Measurements from ENCODE around the gene FAM78A. TPM values are rescaled to one million over a fixed set of nuclear protein-coding genes. Genes with fewer than 3 reads are reported as not detected.

FAM78A gene
- total RNA-seq, 1 experiment from 2014 or later = 3.4 TPM

DNA sequence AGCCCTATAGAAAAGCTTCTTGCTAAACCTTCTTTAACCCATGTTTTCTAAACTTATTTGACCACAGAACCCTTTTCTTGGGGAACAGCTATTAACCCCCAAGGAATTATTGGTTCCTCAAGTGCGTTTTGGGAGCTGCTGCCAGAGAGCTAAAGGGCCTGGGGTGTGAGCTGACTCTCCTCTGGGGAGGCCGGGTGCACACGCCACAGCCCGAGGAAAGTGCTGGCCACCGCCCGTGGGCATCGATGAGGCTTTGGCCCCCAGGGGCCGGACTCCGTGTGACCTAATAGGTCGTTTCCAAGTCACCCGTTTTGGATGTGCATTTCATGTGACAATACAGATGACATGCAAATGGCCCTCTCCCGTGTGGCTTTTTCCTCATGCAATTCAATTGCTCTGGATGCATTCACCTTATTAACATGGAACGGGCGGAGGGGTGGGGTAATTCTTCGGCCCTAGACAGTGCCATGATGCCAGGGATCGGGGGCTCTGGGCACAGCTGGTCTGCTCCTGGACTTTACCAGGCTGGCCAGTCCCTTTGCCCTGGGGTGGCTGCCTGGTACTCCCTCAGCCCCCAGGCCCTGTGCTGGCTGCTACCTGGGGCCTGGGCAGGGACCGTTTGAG is 32.7 kb upstream of the FAM78A start:
- TF ChIP-seq ZNF274 (IDR thresholded peaks at IDR 0.05; ENCODE audit: low read depth, low read length) (no peak), POLR2AphosphoS5 (IDR thresholded peaks at IDR 0.05; ENCODE audit: low read depth, low read length) (no peak), EZH2 (IDR thresholded peaks at IDR 0.05) (no peak), SRF (IDR thresholded peaks at IDR 0.05; ENCODE audit: low read depth) (no peak), SIN3A (IDR thresholded peaks at IDR 0.05; ENCODE audit: low read depth) (no peak)
- TF ChIP-seq, protein P1, sequence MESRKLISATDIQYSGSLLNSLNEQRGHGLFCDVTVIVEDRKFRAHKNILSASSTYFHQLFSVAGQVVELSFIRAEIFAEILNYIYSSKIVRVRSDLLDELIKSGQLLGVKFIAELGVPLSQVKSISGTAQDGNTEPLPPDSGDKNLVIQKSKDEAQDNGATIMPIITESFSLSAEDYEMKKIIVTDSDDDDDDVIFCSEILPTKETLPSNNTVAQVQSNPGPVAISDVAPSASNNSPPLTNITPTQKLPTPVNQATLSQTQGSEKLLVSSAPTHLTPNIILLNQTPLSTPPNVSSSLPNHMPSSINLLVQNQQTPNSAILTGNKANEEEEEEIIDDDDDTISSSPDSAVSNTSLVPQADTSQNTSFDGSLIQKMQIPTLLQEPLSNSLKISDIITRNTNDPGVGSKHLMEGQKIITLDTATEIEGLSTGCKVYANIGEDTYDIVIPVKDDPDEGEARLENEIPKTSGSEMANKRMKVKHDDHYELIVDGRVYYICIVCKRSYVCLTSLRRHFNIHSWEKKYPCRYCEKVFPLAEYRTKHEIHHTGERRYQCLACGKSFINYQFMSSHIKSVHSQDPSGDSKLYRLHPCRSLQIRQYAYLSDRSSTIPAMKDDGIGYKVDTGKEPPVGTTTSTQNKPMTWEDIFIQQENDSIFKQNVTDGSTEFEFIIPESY (IDR thresholded peaks at IDR 0.05; ENCODE audit: extremely low read depth, insufficient replicate concordance, low read length) = no peak
- TF ChIP-seq, protein P2, sequence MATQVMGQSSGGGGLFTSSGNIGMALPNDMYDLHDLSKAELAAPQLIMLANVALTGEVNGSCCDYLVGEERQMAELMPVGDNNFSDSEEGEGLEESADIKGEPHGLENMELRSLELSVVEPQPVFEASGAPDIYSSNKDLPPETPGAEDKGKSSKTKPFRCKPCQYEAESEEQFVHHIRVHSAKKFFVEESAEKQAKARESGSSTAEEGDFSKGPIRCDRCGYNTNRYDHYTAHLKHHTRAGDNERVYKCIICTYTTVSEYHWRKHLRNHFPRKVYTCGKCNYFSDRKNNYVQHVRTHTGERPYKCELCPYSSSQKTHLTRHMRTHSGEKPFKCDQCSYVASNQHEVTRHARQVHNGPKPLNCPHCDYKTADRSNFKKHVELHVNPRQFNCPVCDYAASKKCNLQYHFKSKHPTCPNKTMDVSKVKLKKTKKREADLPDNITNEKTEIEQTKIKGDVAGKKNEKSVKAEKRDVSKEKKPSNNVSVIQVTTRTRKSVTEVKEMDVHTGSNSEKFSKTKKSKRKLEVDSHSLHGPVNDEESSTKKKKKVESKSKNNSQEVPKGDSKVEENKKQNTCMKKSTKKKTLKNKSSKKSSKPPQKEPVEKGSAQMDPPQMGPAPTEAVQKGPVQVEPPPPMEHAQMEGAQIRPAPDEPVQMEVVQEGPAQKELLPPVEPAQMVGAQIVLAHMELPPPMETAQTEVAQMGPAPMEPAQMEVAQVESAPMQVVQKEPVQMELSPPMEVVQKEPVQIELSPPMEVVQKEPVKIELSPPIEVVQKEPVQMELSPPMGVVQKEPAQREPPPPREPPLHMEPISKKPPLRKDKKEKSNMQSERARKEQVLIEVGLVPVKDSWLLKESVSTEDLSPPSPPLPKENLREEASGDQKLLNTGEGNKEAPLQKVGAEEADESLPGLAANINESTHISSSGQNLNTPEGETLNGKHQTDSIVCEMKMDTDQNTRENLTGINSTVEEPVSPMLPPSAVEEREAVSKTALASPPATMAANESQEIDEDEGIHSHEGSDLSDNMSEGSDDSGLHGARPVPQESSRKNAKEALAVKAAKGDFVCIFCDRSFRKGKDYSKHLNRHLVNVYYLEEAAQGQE (IDR thresholded peaks at IDR 0.05; ENCODE audit: low read depth) = no peak
- TF ChIP-seq, protein P3, sequence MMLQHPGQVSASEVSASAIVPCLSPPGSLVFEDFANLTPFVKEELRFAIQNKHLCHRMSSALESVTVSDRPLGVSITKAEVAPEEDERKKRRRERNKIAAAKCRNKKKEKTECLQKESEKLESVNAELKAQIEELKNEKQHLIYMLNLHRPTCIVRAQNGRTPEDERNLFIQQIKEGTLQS (IDR thresholded peaks at IDR 0.05) = no peak
- intact Hi-C loops (cut with micrococcal nuclease) = no loop called here
- CTCF ChIA-PET = interaction anchor here (1.0 kb wide), 1 partner anchor 27 kb away, joined by 4 read pairs; no protein-coding TSS in a partner anchor
- H3K9me2 ChIP-seq (ENCODE audit: insufficient read depth) = no peaks in the 10 kb centered on the region
- no peak overlapping the region for H3K4me2 ChIP-seq (ENCODE audit: low read length)
- H3K27me3 ChIP-seq (ENCODE audit: insufficient read depth, low read length) = no peaks in the 10 kb centered on the region
- DNase-seq (ENCODE audit: low read depth, low spot score) (no peak), ATAC-seq (no peak)
- RAD21 ChIA-PET (ENCODE audit: low non-redundant PET in 1 of 2, low total read pairs in 2 of 2, uncharacterized antibody in 2 of 2, unreplicated experiment in 2 of 2) = no interaction called here
- H3K27ac ChIP-seq (ENCODE audit: low read depth, low read length) = no peak overlapping the region
- H3K36me3 ChIP-seq (ENCODE audit: control insufficient read depth in 1 of 2, insufficient read depth in 2 of 2, low read length in 2 of 2) = no peaks in the 10 kb centered on the region
- no peaks in the 10 kb centered on the region for H3K79me2 ChIP-seq (ENCODE audit: insufficient read depth, low read length)
- no peaks in the 10 kb centered on the region for H4K20me1 ChIP-seq (ENCODE audit: insufficient read depth)
- H3K4me3 ChIP-seq (replicated peaks in 1 of 2; ENCODE audit: low read depth in 1 of 2, low read length in 2 of 2) = no peak overlapping the region
- POLR2A ChIA-PET = no interaction called here
- H3K9me3 ChIP-seq (ENCODE audit: control insufficient read depth in 1 of 2, insufficient read depth in 1 of 2, low read depth in 1 of 2, low read length in 2 of 2) = no peaks in the 10 kb centered on the region
- no TSS peak for BruUV-seq (replicated peaks)
- no peak overlapping the region for H3K9ac ChIP-seq (ENCODE audit: low read length)
- H2AFZ ChIP-seq (ENCODE audit: low read depth, low read length, poor library complexity, severe bottlenecking) = no peak overlapping the region
- no peaks in the 10 kb centered on the region for H3K4me1 ChIP-seq (ENCODE audit: control insufficient read depth in 1 of 2, insufficient read depth in 2 of 2, low read length in 2 of 2)

All from HCT116 (cell line).